GM23338 (cell line): ENCODE results near the gene SH3RF3. TPM values are rescaled to one million over a fixed set of nuclear protein-coding genes. Genes with fewer than 3 reads are reported as not detected.

Experiments used
- ATAC-seq: fragments of 200-7000 bp; cut with Tn5 transposase; 3 replicates; pipeline ENCODE4 v1.9.1; 2020
- DNase-seq: peaks from one replicate; pipeline ENCODE4 v3.0.0-alpha.2; 2015; ENCODE audit warnings: low spot score
- H2AFZ ChIP-seq: fragments of 200-600 bp; sonication (generic); 2 replicates; pipeline ENCODE4 v1.8.0; 2016; ENCODE audit warnings: antibody characterized with exemption, mild to moderate bottlenecking, moderate library complexity
- H3F3A ChIP-seq: fragments of 200-600 bp; sonication (generic); replicated peaks from 2 replicates; pipeline ENCODE4 v1.8.0; 2017; ENCODE audit warnings: antibody characterized with exemption, mixed run types, low read depth
- H3K27ac ChIP-seq: fragments of 200-600 bp; sonication (generic); 2 replicates; pipeline ENCODE4 v1.6.1; 2016; ENCODE audit warnings: low read depth
- H3K27me3 ChIP-seq: fragments of 200-600 bp; sonication (generic); 2 replicates; pipeline ENCODE4 v1.8.0; 2016; ENCODE audit warnings: mild to moderate bottlenecking, mixed run types, moderate library complexity; ENCODE audit not compliant: insufficient read depth
- H3K36me3 ChIP-seq: fragments of 200-600 bp; sonication (generic); 2 replicates; pipeline ENCODE4 v1.8.0; 2016; ENCODE audit warnings: mild to moderate bottlenecking; ENCODE audit not compliant: insufficient read depth
- H3K4me1 ChIP-seq: fragments of 200-600 bp; sonication (generic); 2 replicates; pipeline ENCODE4 v1.8.0; 2016; ENCODE audit warnings: mild to moderate bottlenecking, moderate library complexity; ENCODE audit not compliant: insufficient read depth
- H3K4me2 ChIP-seq: fragments of 200-600 bp; sonication (generic); 2 replicates; pipeline ENCODE4 v1.7.1; 2017; ENCODE audit warnings: mixed run types
- H3K4me3 ChIP-seq: fragments of 200-600 bp; sonication (generic); 2 replicates; pipeline ENCODE4 v1.6.1; 2016; ENCODE audit warnings: mixed run types
- H3K79me2 ChIP-seq: fragments of 200-600 bp; sonication (generic); replicated peaks from 2 replicates; pipeline ENCODE4 v1.8.0; 2017; ENCODE audit warnings: mild to moderate bottlenecking; ENCODE audit not compliant: insufficient read depth
- H3K9me2 ChIP-seq: fragments of 200-600 bp; sonication (generic); 2 replicates; pipeline ENCODE4 v1.8.0; 2017; ENCODE audit not compliant: insufficient read depth
- H4K20me1 ChIP-seq: fragments of 200-600 bp; sonication (generic); replicated peaks from 2 replicates; pipeline ENCODE4 v1.8.0; 2017; ENCODE audit warnings: mild to moderate bottlenecking; ENCODE audit not compliant: insufficient read depth
- H3K27ac Mint-ChIP-seq: 2 replicates; pipeline ENCODE4 v1.8.0; 2020; ENCODE audit warnings: inconsistent platforms, mild to moderate bottlenecking, moderate library complexity, mixed read lengths
- H3K27me3 Mint-ChIP-seq: 3 replicates; pipeline ENCODE4 v1.8.0; 2022; ENCODE audit warnings: low read depth, mild to moderate bottlenecking, moderate library complexity, mixed read lengths, inconsistent platforms; ENCODE audit not compliant: insufficient read depth, poor library complexity
- H3K36me3 Mint-ChIP-seq: 3 replicates; pipeline ENCODE4 v1.8.0; 2021; ENCODE audit warnings: low read depth, mild to moderate bottlenecking, inconsistent platforms, moderate library complexity, mixed read lengths
- H3K4me1 Mint-ChIP-seq: 3 replicates; pipeline ENCODE4 v1.8.0; 2020; ENCODE audit warnings: mild to moderate bottlenecking, inconsistent platforms, mixed read lengths
- H3K4me3 Mint-ChIP-seq: 3 replicates; pipeline ENCODE4 v1.8.0; 2021; ENCODE audit warnings: moderate library complexity, mild to moderate bottlenecking, inconsistent platforms, mixed read lengths
- H3K9me3 Mint-ChIP-seq: 3 replicates; pipeline ENCODE4 v1.8.0; 2020; ENCODE audit warnings: moderate library complexity, mild to moderate bottlenecking, inconsistent platforms, mixed read lengths
- JUNB ChIP-seq: IDR thresholded peaks from one replicate; pipeline ENCODE4 v1.6.1; 2016; ENCODE audit warnings: antibody characterized with exemption; ENCODE audit not compliant: unreplicated experiment
- POLR2AphosphoS5 ChIP-seq: IDR thresholded peaks from 2 replicates; pipeline ENCODE4 v1.6.1; 2016; ENCODE audit warnings: antibody characterized with exemption, low read depth
- ZNF114 ChIP-seq: fragments of 250-450 bp; sonication (Bioruptor Pico); IDR thresholded peaks from 2 replicates; pipeline ENCODE4 v1.5.0; 2020; ENCODE audit warnings: mild to moderate bottlenecking, moderate library complexity
- polyA plus RNA-seq: library from polyadenylated mRNA; unstranded; fragments of >200 nt; fragmentation: Nextera tagmentation; extraction: Ambion mirVana; gene quantifications from 2 replicates; pipeline ENCODE4 v1.2.1, GENCODE V29; 2016
- total RNA-seq: library from RNA; depleted of rRNA; stranded (reverse); fragments of >200 nt; shearing (Covaris generic); gene quantifications from 2 replicates; pipeline ENCODE4 v1.2.3, GENCODE V29; 2014
- TF ChIP-seq, protein P1 (sequence below): fragments of 250-450 bp; sonication (Bioruptor Pico); IDR thresholded peaks from 2 replicates; pipeline ENCODE4 v1.5.0; 2020; ENCODE audit warnings: mild to moderate bottlenecking, moderate library complexity
- TF ChIP-seq, protein P2 (sequence below), 2 experiments: fragments of 200-600 bp in 1 of 2; sonication (generic) in 1 of 2; conservative IDR thresholded peaks; 2 replicates each; pipeline versions ENCODE4 v1.5.1 to v1.6.1; 2016 to 2017; ENCODE audit warnings: antibody characterized with exemption in 2 of 2, low read depth in 2 of 2, mild to moderate bottlenecking in 2 of 2, moderate library complexity in 1 of 2

Gene SH3RF3
- total and polyA plus RNA-seq, 2 experiments from 2014 or later: 0.11 to 0.63 TPM

DNA sequence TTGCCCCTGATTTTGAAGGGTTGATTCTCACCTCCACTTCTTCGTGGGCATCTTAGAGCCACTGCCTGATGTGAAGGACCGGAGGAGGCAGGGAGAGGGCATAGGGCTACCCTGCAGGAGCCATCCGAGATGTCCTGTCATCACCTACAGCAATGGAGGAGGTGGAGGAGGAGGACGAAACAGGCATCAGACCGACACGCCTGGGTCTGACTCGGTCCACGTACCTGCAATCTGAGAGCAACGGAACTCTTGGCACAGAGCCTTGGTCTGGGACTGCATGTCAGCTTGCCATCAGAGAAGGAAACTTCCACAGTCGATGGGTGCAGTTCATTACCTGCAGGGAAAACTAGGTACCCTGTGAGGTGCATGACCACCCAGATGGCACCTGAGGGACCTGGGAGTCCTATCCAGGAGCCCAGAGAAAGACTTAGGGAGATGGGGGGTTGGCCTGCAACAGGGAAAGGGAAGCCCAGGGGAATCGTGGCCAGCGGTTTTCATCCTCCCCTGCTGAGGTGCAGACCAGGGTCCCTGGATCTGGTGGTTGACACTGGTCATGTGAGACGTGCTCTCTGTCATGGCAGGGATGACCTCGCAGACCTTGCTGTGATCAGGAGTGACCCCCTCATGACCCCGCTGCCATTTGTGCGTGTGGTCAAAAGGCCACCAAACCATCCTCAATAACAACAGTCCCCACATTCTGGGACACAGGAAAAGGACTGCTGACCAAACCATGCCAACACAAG is 293.9 kb downstream of the SH3RF3 start (continued):
- TF ChIP-seq, protein P1, sequence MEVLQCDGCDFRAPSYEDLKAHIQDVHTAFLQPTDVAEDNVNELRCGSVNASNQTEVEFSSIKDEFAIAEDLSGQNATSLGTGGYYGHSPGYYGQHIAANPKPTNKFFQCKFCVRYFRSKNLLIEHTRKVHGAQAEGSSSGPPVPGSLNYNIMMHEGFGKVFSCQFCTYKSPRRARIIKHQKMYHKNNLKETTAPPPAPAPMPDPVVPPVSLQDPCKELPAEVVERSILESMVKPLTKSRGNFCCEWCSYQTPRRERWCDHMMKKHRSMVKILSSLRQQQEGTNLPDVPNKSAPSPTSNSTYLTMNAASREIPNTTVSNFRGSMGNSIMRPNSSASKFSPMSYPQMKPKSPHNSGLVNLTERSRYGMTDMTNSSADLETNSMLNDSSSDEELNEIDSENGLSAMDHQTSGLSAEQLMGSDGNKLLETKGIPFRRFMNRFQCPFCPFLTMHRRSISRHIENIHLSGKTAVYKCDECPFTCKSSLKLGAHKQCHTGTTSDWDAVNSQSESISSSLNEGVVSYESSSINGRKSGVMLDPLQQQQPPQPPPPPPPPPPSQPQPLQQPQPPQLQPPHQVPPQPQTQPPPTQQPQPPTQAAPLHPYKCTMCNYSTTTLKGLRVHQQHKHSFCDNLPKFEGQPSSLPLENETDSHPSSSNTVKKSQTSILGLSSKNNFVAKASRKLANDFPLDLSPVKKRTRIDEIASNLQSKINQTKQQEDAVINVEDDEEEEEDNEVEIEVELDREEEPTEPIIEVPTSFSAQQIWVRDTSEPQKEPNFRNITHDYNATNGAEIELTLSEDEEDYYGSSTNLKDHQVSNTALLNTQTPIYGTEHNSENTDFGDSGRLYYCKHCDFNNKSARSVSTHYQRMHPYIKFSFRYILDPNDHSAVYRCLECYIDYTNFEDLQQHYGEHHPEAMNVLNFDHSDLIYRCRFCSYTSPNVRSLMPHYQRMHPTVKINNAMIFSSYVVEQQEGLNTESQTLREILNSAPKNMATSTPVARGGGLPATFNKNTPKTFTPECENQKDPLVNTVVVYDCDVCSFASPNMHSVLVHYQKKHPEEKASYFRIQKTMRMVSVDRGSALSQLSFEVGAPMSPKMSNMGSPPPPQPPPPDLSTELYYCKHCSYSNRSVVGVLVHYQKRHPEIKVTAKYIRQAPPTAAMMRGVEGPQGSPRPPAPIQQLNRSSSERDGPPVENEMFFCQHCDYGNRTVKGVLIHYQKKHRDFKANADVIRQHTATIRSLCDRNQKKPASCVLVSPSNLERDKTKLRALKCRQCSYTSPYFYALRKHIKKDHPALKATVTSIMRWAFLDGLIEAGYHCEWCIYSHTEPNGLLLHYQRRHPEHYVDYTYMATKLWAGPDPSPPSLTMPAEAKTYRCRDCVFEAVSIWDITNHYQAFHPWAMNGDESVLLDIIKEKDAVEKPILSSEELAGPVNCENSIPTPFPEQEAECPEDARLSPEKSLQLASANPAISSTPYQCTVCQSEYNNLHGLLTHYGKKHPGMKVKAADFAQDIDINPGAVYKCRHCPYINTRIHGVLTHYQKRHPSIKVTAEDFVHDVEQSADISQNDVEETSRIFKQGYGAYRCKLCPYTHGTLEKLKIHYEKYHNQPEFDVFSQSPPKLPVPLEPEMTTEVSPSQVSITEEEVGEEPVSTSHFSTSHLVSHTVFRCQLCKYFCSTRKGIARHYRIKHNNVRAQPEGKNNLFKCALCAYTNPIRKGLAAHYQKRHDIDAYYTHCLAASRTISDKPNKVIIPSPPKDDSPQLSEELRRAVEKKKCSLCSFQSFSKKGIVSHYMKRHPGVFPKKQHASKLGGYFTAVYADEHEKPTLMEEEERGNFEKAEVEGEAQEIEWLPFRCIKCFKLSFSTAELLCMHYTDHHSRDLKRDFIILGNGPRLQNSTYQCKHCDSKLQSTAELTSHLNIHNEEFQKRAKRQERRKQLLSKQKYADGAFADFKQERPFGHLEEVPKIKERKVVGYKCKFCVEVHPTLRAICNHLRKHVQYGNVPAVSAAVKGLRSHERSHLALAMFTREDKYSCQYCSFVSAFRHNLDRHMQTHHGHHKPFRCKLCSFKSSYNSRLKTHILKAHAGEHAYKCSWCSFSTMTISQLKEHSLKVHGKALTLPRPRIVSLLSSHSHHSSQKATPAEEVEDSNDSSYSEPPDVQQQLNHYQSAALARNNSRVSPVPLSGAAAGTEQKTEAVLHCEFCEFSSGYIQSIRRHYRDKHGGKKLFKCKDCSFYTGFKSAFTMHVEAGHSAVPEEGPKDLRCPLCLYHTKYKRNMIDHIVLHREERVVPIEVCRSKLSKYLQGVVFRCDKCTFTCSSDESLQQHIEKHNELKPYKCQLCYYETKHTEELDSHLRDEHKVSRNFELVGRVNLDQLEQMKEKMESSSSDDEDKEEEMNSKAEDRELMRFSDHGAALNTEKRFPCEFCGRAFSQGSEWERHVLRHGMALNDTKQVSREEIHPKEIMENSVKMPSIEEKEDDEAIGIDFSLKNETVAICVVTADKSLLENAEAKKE (CRISPR knock-in tag): no peak
- no peak for TF ChIP-seq ZNF114 (CRISPR knock-in tag)
- TF ChIP-seq, protein P2, sequence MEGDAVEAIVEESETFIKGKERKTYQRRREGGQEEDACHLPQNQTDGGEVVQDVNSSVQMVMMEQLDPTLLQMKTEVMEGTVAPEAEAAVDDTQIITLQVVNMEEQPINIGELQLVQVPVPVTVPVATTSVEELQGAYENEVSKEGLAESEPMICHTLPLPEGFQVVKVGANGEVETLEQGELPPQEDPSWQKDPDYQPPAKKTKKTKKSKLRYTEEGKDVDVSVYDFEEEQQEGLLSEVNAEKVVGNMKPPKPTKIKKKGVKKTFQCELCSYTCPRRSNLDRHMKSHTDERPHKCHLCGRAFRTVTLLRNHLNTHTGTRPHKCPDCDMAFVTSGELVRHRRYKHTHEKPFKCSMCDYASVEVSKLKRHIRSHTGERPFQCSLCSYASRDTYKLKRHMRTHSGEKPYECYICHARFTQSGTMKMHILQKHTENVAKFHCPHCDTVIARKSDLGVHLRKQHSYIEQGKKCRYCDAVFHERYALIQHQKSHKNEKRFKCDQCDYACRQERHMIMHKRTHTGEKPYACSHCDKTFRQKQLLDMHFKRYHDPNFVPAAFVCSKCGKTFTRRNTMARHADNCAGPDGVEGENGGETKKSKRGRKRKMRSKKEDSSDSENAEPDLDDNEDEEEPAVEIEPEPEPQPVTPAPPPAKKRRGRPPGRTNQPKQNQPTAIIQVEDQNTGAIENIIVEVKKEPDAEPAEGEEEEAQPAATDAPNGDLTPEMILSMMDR (conservative IDR thresholded peaks at IDR 0.05; ENCODE audit: low read depth in 2 of 2): no peak
- no peak for TF ChIP-seq JUNB

DNA sequence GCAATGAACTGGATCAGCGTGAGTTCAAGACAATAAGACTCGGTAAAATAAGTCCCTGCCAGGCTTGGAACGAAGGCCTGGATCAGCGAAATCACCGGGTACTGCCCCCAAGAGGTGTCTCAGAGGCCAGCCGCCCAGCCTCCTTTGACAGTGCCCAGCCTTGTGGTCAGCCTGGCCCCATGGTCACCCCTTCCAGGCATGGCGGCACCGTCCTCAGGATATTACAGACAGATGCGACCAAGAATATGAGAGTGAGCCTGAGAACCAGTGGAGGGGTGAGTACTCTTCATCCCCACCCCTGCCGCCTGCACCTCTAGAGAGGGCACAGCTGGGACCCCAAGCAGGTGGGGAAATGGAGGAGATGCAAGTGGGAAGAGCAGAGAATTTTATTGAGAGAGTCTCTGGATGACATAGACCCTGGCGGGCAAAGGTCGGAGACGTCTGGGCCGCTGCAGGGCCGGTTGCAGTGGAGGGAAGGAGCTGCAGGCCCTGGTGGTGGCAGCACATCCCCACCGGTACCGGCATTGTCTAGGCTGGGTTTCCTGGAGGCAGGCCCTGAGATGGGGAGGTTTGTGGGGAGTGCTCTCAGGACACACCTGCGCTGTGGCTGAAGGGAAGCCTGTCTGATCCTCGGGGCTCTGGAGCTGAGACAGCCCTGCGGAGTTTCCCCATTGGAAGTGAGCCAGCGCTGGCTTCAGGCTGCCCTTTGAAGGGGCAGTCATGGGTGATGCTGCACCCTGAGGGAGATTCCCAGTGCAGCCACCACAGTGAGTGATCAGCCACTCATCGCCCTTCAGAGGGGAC is 294.8 kb downstream of the SH3RF3 start:
- H3K4me2 ChIP-seq: no peak overlapping the region
- no peaks in the 10 kb centered on the region; the same call in 2 of the 3 replicates for H3K4me1 Mint-ChIP-seq
- H3K27ac ChIP-seq: no peak overlapping the region
- H3K9me3 Mint-ChIP-seq: no peaks in the 10 kb centered on the region
- ATAC-seq: peak; percentile 97
- H3K27ac Mint-ChIP-seq: no peak overlapping the region
- H3K4me3 Mint-ChIP-seq: no peak overlapping the region
- no peaks in the 10 kb centered on the region for H3K27me3 ChIP-seq
- H3K4me3 ChIP-seq: no peak overlapping the region
- no peak overlapping the region for H2AFZ ChIP-seq
- H3K4me1 ChIP-seq: no peaks in the 10 kb centered on the region
- 0 out of 2 replicates have a peak, but pooled peaks cover 3% of the 10 kb centered on the region for H3K9me2 ChIP-seq
- DNase-seq: peak; percentile 28
- H3K36me3 ChIP-seq: no peaks in the 10 kb centered on the region
- H4K20me1 ChIP-seq: no peaks in the 10 kb centered on the region
- H3K79me2 ChIP-seq: no peaks in the 10 kb centered on the region
- TF ChIP-seq, protein P2 (conservative IDR thresholded peaks at IDR 0.05; ENCODE audit: low read depth in 2 of 2): peak in 1 of 2 experiments; percentile 45; a peak in 2 of 4 replicates
- TF ChIP-seq POLR2AphosphoS5: no peak
- peaks cover 6% of the 10 kb centered on the region for H3K27me3 Mint-ChIP-seq
- no peaks in the 10 kb centered on the region for H3K36me3 Mint-ChIP-seq
- no peaks in the 10 kb centered on the region for H3F3A ChIP-seq
